C4-2B (cell line): ENCODE results near the gene DENND2A.

Source experiments
- CTCF ChIP-seq: fragments of 450-650 bp; conservative IDR thresholded peaks from 2 replicates; pipeline ENCODE4 v1.5.1; 2017; ENCODE audit warnings: mild to moderate bottlenecking
- ZFX ChIP-seq: fragments of 450-650 bp; IDR thresholded peaks from 2 replicates; pipeline ENCODE4 v1.6.1; 2017

GRCh38 chr7:140584195-140584851 is 56.3 kb downstream of the DENND2A start:
- TF ChIP-seq CTCF (no peak), ZFX (no peak)
